A549 treated with dexamethasone at 1 μM for 4 hours (cell line): ENCODE results near the gene SPATA31E1. TPM values are rescaled to one million over a fixed set of nuclear protein-coding genes. Genes with fewer than 3 reads are reported as not detected.

ENCODE experiments used
- total RNA-seq: library from RNA; stranded (reverse); fragments of 200-300 nt; extraction: Qiagen RNA extraction; gene quantifications from 5 replicates; pipeline ENCODE4 v1.2.3, GENCODE V29; 2022

Gene SPATA31E1
- 0.02 TPM in 1 of 5 replicates, not detected in the others for total RNA-seq

GRCh38 chr9:87882627-87883026 lies at the start of gene SPATA31E1:
Gene SPATA31E1 (plus strand): TSS chr9:87882877. CDS start chr9:87882892, 15 bp downstream.

GRCh38 chr9:87917662-87918061 lies 35.0 kb downstream of the SPATA31E1 start, which contains the start of gene SPATA31C1:
Gene SPATA31C1 (plus strand): TSS chr9:87917962.

Other genes starting within 250 kb of the SPATA31E1 start
- 587 to 740 TPM (median 618 TPM) in 5 replicates for gene CTSL, start 156.8 kb upstream of the SPATA31E1 start, total RNA-seq
- not detected in 5 replicates for gene SPATA31C1, start 35.1 kb downstream of the SPATA31E1 start, total RNA-seq
- gene CDK20, start 91.7 kb downstream of the SPATA31E1 start, total RNA-seq = 5.1 to 6.4 TPM (median 5.9 TPM) in 5 replicates